SU-DHL-6 (cell line): ENCODE data around the gene NRAP.

Experiments
- CTCF ChIP-seq: fragments of 200-600 bp; sonication (generic); IDR thresholded peaks from one replicate; pipeline ENCODE4 v1.5.1; 2017; ENCODE audit warnings: antibody characterized with exemption, mild to moderate bottlenecking, low read length, moderate library complexity; ENCODE audit not compliant: insufficient read depth, poor library complexity, severe bottlenecking
- EZH2phosphoT487 ChIP-seq: fragments of 200-600 bp; sonication (generic), shearing (Covaris generic); conservative IDR thresholded peaks from 2 replicates; pipeline ENCODE4 v1.6.1; 2018; ENCODE audit warnings: mild to moderate bottlenecking, antibody characterized with exemption, low read length, moderate library complexity, mixed read lengths

- TF ChIP-seq CTCF = no peak
- no peak for TF ChIP-seq EZH2phosphoT487
Measured at GRCh38 chr10:113554214-113554613, 109.6 kb downstream of the NRAP start.
